HG02938 (cell line): ENCODE results near the gene APOO.
A peak's percentile ranks its signal among the peaks of the same experiment; 100 is the strongest.

Source experiments
- ATAC-seq: cut with Tn5 transposase; IDR thresholded peaks from one replicate; pipeline ENCODE4 v1.9.1; 2021; ENCODE audit warnings: mild to moderate bottlenecking, moderate library complexity; ENCODE audit not compliant: unreplicated experiment

The APOO gene

DNA sequence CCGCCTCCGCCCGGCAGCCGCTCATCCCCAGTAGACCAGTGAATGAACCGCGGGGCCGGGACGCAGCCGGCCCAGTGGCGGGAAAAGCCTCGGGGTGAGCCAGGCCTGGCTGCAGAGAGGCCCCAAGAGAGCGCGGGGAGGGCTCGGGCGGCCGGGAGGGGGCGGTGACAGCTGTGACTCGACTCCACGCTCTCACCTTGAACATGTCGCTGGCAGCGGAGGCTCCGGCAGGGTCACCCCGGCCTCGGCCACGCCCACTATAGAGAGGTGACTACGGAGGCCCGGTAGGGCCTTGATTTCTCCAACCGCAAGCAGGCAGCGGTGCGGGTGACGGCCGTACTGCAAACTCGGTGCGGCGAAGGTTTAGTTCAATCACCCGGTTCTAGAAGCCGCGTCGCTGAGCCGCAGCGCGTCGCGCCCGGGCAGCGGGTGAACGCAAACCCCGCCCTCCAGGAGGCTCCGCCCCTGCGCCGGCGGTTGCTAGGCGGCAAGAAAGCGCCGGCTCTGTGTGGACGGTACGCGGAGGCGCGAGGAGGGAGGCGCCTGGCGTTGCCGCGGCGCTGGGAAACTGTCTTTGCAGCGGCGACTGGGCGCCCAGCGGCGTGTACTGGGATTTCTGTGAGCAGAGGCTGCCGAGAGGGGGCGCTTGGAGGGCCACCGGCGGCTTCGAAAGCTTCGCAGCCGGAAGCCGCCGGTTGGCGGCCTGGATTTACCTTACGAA, at the start of gene APOO, which contains the start of gene CXorf58:
TSS of gene APOO (minus strand) at position 441 of the 721 bp plus-strand sequence. CDS start at position 205, 236 bp downstream.
TSS of gene CXorf58 (plus strand) at position 509 of the 721 bp plus-strand sequence. CDS start 2,297 bp downstream, outside the sequence.
- ATAC-seq = peak; percentile 88

- no peak for ATAC-seq
Measured at GRCh38 chrX:23954396-23954795, 46.7 kb upstream of the APOO start.

DNA sequence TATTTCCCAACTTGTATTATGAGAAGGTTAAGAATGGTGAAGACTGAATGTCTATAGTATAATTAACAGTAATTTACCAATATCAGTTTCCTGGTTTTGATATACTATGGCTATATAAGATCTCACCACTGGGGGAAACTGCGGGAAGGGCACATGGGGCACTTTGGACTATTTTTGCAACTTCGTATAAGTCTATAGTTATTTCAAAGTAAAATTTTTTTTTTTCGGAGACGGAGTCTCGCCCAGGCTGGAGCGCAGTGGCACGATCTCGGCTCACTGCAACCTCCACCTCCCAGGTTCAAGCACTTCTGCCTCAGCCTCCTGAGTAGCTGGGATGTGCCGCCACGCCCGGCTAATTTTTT, 46.2 kb upstream of the APOO start:
- no peak for ATAC-seq

DNA sequence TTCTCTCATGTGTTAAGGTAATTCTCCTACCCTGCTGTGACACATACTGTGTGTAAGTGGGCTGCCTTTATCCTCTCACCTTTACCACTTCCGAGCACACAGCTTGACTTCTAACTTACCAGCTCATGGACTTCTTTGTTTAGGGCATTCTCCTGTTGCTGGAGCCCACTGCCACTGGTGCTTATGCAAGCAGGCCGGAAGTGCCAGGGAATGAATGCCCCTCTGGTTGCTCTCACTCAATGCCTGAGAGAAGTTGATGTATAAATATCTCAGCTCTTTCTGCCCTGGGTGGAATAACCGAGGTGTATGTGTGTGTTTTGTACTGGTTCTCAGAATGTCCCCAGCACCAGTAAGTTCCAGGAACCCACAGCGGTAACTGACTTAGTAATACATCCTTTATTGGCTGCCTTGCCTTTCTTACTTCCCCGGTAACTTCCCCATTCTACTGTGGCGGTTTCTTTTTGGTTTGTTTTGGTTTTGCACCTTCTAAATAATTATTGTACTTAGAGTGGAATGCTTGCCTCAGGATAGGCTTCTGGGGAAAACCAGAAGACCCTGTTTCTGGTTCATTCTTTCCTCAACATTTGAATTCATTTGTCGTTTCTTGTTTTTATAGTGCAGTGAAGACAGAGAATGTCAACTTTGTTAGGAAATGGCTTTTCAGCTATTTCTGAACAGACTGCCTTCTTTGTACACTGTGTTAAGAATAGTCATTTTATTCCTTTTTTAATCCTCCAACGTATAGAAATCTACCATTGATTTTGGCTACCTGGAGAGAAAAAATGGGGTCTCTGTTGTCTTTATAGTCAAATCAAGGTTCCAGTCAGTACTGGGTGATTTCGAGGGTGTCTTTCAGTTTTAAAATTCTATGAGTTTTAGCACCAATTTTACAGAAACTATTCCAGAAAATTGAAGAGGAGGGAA, 45.5 kb upstream of the APOO start:
- ATAC-seq = peak; percentile 94

DNA sequence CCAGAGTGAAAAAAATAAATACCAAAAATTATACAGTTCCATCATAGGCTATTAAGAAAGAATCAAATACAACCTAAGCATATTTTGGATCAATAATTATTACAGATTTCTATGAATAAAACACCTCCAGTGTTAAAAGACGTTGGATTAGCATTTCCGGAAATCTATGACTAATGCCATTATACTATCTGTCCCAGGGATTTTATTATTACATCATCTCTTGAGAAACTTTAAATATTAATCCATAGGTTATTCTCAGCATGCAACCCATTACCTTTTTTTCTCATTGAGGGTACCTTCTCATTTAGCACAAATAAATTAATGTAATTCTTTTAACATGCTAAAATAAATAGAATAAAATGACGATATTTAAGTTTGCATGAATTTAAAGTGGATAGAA, 44.7 kb upstream of the APOO start:
- no peak for ATAC-seq

DNA sequence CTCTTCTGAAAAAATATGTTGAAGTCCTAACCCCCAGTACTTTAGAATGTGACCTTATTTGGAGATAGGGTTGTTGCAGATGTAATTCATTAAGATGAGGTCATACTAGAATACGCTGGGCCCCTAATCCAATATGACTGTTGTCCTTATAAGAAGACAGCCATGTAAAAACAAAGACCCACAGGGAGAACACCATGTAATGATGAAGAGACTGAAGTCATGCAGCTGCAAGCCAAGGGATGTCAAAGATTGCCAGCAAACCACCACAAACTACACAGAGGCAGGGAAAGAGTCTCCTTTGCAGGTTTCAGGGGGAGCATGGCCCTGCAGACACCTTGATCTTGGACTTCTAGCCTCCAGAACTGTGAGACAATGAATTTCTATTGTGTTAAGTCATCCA, 37.5 kb upstream of the APOO start:
- ATAC-seq = no peak

DNA sequence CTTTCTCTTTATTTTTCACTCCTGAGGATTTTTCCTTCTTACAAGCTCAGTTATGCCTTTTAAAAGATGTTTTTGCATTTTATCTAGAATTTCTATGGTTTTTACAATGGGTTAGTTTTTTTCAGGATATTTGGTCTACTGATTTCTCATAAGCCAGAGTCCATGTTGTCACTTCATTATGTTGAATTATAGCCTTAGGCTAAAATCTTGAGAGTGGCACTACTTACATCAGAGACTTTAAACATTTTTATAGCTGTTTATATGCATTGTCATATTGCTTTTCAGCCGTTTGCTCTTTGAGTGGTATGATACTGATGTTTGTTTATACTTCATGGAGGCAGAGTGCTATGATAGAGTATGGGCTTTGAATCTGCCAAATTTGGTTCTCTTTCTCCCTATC, 36.5 kb upstream of the APOO start:
- ATAC-seq = no peak

GRCh38 chrX:23939203-23939602, 31.5 kb upstream of the APOO start:
- ATAC-seq = no peak

DNA sequence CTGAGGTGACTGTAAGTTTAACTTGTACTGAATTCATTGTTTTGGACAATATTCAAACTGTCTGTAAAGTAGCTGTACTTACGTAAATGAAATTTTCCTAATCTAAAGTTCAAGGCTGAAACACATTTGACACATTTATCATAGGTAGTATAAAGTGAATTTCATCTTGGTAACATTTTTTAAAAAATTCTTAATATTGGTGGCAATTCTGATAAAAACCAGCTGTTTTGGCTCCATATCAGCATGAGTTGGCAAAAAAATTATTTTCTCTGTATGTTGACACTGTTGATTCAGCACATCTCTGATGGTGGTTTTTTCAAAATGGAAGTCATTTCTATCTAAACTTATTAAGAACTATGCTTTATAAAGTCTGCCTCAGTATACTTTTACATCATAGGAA, 31.0 kb upstream of the APOO start:
- no peak for ATAC-seq

DNA sequence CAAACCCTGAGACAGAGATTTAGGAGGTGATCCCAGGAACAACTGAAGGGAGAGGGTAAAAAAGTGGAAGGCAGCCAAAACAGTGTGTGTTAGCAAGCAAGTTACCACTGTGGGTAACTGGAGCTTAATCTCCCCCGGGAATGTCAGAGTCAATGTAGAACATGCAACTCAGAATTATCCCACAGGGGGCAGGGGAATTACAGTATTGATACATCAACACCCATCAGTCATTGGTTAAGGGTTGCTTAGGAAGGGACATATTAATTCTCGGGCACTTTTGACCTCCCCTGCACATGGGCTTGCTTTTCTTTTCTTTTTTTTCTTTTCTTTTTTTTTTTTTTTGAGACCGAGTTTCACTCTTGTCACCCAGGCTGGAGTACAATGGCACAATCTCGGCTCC, 29.4 kb upstream of the APOO start:
- no peak for ATAC-seq

DNA sequence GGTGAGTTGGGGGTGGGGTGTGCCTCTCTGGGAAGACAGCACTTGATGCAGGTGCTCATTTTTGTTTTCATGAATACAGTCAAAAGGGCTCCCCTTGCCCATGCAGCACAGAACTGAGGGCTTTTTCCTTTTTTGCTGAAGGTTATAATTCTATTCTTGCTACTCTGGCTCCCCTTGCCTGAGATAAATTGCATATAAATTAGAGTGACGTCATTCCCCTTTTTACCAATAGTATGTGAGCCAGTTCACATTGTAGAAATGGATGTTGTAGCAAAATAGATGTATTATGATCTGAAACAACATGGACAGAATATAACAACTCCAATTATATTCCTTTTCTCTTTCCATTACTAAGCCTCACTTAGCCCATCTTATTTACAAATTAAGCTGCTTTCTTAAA, 28.4 kb upstream of the APOO start:
- no peak for ATAC-seq

- ATAC-seq = no peak
Measured at GRCh38 chrX:23935106-23935505, 27.4 kb upstream of the APOO start.

- ATAC-seq = no peak
Measured at GRCh38 chrX:23932046-23932445, 24.3 kb upstream of the APOO start.

- no peak for ATAC-seq
Measured at GRCh38 chrX:23930894-23931604, 23.3 kb upstream of the APOO start.

DNA sequence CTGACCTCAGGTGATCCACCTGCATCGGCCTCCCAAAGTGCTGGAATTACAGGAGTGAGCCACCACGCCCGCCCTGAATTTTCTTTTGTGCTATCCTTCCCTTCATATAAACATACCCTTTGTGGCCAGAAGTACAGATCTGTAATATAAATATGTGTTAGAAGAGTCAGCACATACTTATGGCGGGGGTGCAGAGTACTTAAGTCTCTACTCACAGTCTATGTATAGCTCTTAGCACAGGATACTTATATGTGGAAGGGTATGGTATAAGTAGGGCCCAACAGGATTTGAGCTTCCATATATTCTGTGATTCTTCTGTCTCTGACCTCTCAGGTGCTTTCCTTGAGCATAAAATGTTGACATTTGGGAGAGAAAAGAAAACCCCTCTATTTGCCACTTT, 18.3 kb upstream of the APOO start:
- ATAC-seq = no peak

DNA sequence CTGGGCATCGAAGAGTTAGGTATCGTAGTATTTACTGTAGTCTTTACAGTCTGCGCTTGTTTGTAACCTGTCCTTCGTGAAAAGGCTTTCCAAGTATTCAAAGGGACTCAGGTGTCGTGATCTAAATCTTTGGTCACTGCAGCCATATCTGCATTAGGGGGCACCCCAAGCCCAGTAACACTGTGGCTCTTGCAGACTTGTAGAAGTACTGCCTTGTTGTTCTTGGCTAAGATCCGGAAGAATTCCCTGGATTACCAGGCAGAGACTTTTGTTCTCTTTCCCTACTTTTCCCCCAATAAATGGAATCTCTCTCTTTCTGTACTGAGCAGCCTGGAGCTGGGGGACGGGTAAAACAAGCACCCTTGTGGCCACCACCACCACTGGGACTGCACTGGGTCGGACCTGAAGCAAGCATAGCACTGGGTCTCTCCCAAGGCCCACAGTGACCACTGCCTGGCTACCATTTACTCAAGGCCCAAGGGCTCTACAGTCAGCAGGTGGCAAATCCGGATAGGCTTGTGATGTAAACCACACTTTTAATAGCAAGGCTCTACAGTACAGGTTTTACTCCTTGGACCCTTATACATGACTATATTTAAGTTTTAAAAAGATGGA, 12.1 kb upstream of the APOO start:
- no peak for ATAC-seq

DNA sequence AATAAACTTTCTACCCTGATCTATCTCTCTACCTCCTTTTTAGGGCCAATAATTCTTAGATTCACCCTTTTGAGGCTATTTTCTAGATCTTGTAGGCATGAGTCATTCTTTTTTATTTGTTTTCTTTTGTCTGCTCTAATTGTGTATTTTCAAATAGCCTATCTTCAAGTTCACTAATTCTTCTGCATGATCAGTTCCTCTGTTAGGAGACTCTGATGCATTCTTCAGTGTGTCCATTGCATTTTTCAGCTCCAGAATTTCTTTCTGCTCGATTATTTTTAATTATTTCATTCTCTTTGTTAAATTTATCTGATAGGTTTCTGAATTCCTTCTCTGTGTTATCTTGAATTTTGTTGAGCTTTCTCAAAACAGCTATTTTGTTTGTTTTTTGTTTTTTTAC, 11.4 kb upstream of the APOO start:
- ATAC-seq = no peak

GRCh38 chrX:23911126-23911835, 3.5 kb upstream of the APOO start:
- ATAC-seq = no peak

GRCh38 chrX:23908219-23909004, 674 bp upstream of the APOO start:
- ATAC-seq = no peak

DNA sequence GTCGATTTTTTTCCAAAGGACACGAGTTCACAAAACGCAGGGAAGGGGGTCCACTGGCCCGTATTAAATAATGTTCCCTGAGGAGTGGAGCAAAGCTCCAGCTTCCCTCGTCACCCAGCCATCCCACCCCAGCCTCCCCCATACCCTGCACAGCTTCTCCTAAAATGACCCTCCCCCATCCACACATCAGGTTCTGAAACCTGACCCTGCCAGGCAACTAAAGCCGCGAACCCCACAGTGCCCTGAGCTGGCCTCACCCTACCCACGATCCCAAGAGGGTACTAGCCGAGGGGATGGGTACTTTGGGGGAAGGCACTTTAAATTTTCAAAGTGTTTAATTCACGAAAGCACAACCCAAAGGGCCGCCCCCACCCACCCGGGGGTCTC, 634 bp downstream of the APOO start:
- ATAC-seq = no peak
